GM12872 (cell line): ENCODE results near the gene DPH1.

Experiments used
- CTCF ChIP-seq: IDR thresholded peaks from 3 replicates; pipeline ENCODE4 v1.5.1; 2011; ENCODE audit warnings: low read depth, mild to moderate bottlenecking, low read length, moderate library complexity; ENCODE audit not compliant: insufficient read depth

DPH1 gene

GRCh38 chr17:2035541-2036488, 5.9 kb downstream of the DPH1 start:
- no peak for TF ChIP-seq CTCF

GRCh38 chr17:2037155-2037554, 7.2 kb downstream of the DPH1 start:
- TF ChIP-seq CTCF: no peak

GRCh38 chr17:2040219-2040827, 10.4 kb downstream of the DPH1 start:
- TF ChIP-seq CTCF: no peak

- no peak for TF ChIP-seq CTCF
These were observed 11.1 kb downstream of the DPH1 start for GRCh38 chr17:2040942-2041560.

- peak; percentile 44; the same call in 1 of the 3 replicates for TF ChIP-seq CTCF
These were observed 11.8 kb downstream of the DPH1 start, which contains the start of gene OVCA2 for GRCh38 chr17:2041561-2042389. OVCA2 (plus strand) TSS chr17:2042022; CDS start chr17:2042048, 26 bp downstream.

- peak; percentile 24; the same call in 1 of the 3 replicates for TF ChIP-seq CTCF
These were observed 12.5 kb downstream of the DPH1 start for GRCh38 chr17:2042390-2042847.

- 0 out of 3 replicates have a peak, but pooled peaks have one; percentile 25 for TF ChIP-seq CTCF
These were observed 13.0 kb downstream of the DPH1 start for GRCh38 chr17:2042933-2043332.
